Heart right ventricle (tissue), 16 donors: ENCODE data around the gene ERICH6. TPM values are rescaled to one million over a fixed set of nuclear protein-coding genes. Genes with fewer than 3 reads are reported as not detected.
A peak's percentile ranks its signal among the peaks of the same experiment; 100 is the strongest.

Experiments
- ATAC-seq, 8 donors: fragments of 200-7000 bp; cut with Tn5 transposase; one replicate each; pipeline ENCODE4 v1.9.1; 2020; ENCODE audit warnings: mild to moderate bottlenecking in 8 of 8, moderate library complexity in 8 of 8, moderate number of reproducible peaks in 1 of 8
- DNase-seq, 2 donors: peaks; one replicate each; pipeline ENCODE4 v3.0.0-alpha.2; 2020
- H3K27ac ChIP-seq, 10 donors: fragments of 200-600 bp; sonication (generic) in 2 of 10; one replicate each; pipeline versions ENCODE4 v1.5.0 to v1.8.0; 2020 to 2022; ENCODE audit warnings: mild to moderate bottlenecking in 3 of 10
- H3K27me3 ChIP-seq, 7 donors: fragments of 200-600 bp; one replicate each; pipeline ENCODE4 v1.8.0; 2021 to 2022; ENCODE audit warnings: mild to moderate bottlenecking in 2 of 7
- H3K36me3 ChIP-seq, 9 donors: fragments of 200-600 bp; sonication (generic) in 1 of 9; one replicate each; pipeline versions ENCODE4 v1.5.0 to v1.8.0; 2020 to 2022; ENCODE audit warnings: mild to moderate bottlenecking in 2 of 9
- H3K4me1 ChIP-seq, 9 donors: fragments of 200-600 bp; sonication (generic) in 1 of 9; one replicate each; pipeline versions ENCODE4 v1.5.0 to v1.8.0; 2020 to 2022; ENCODE audit warnings: mild to moderate bottlenecking in 4 of 9
- H3K4me3 ChIP-seq, 10 donors: fragments of 200-600 bp; sonication (generic) in 2 of 10; one replicate each; pipeline versions ENCODE4 v1.5.0 to v1.8.0; 2020 to 2022; ENCODE audit warnings: mild to moderate bottlenecking in 7 of 10, moderate library complexity in 2 of 10
- H3K9me3 ChIP-seq, 11 donors: fragments of 200-600 bp in 10 of 11; sonication (generic) in 2 of 11; one replicate each; pipeline versions ENCODE4 v1.5.0 to v1.8.0; 2013 to 2022; ENCODE audit warnings: mild to moderate bottlenecking in 2 of 11, control low read depth in 1 of 11, moderate library complexity in 1 of 11
- CTCF ChIP-seq, 9 donors: fragments of 200-600 bp; sonication (generic) in 2 of 9; IDR thresholded peaks; one replicate each; pipeline versions ENCODE4 v1.5.0 to v1.8.0; 2021 to 2022; ENCODE audit warnings: antibody characterized with exemption in 9 of 9, mild to moderate bottlenecking in 5 of 9, moderate library complexity in 1 of 9
- WGBS, 2 donors: extraction: QIAGEN DNeasy Blood & Tissue Kit; methylation state at CpG; one replicate each; pipeline ENCODE4 v1.1.7; 2013; ENCODE audit warnings: inconsistent platforms in 1 of 2; 5-methylcytosine and 5-hydroxymethylcytosine counted together
- intact Hi-C, 10 donors: fragments of 100-400 bp; cut with DNase I; formaldehyde crosslinking; loops; one replicate each; pipeline versions ENCODE4 v1.11.1 to v1.14.2; 2022
- polyA plus RNA-seq, 2 donors: library from polyadenylated mRNA; stranded (reverse); fragments of 200-250 nt; gene quantifications; one replicate each; pipeline ENCODE4 v1.2.3, GENCODE V29; 2013
- total RNA-seq, 10 donors: library from RNA; stranded (reverse); fragmentation: NEBNext Ultra II Directional in 3 of 10; extraction: Animal tissue kit (Norgen Biotek cat#: 25700) in 3 of 10; gene quantifications; one replicate each; pipeline versions ENCODE4 v1.2.1 to v1.2.4, GENCODE V29; 2021 to 2023
- donor health status: Arrhythmogenic right ventricular cardiomyopathy.
- donor health status: ischemic (EF 13 %, LVEDD 7.1; RV severe dilation, severe dysfunction).
- donor health status: healthy with polysubstance abuse.
- donor health status: DM: no; HTN: yes; CAD: no.
- donor health status: DM: no; HTN: no; CAD: no.
- donor health status: ischemic (EF 25% LVEDD 6.9; RV normal size, moderate dysfunction).
- donor health status: ischemic (EF 25% LVEDD 5.7; RV mildly dilated, moderate dysfunction).
- donor health status: healthy.
- donor health status: DM: yes; HTN: yes; CAD: no.
- donor health status: Ischemic cardiomyopathy.
- donor health status: ischemic (EF 35%, LVEDD 5.7; RV mildly dilated, moderate dysfunction).
- donor health status: nonischemic (EF 11% LVEDD 7.7; RV severe dilation, severe dysfunction).
- donor health status: DM: yes; HTN: yes; CAD: no.
- donor health status: PGD.
- donor health status: ischemic (EF 29% LVEDD 5.4; RV normal size, mild dysfunction).
- donor health status: nonischemic (EF 23%, LVEDD 6.1; RV moderate dilation, normal function).

ERICH6 gene
- total and polyA plus RNA-seq, 12 donors, result 0.20 to 0.56 TPM; not detected in 10

- ATAC-seq, result no peak
- peak overlapping the region in 1 of 10 donors; percentile 80 for H3K27ac ChIP-seq
- H3K27me3 ChIP-seq, result no peaks in the 10 kb centered on the region
- intact Hi-C loops, result no loop called here
- H3K4me1 ChIP-seq, result peaks cover 0 to 72% (median 49%) of the 10 kb centered on the region in 9 donors
- H3K9me3 ChIP-seq, result no peaks in the 10 kb centered on the region
- DNase-seq, result no peak
- no peak overlapping the region for H3K4me3 ChIP-seq
- 79 to 82% methylated on average over 7 of the region's 7 CpGs for WGBS, 2 donors
- peaks cover 0 to 22% (median 5%) of the 10 kb centered on the region in 9 donors for H3K36me3 ChIP-seq
- no peak for TF ChIP-seq CTCF (IDR thresholded peaks at IDR 0.05)
These were observed 35.6 kb upstream of the ERICH6 start for GRCh38 chr3:150739200-150739863.

- no peaks in the 10 kb centered on the region for H3K27me3 ChIP-seq
- H3K4me3 ChIP-seq, result no peak overlapping the region
- intact Hi-C loops, result no loop called here
- no peak for TF ChIP-seq CTCF (IDR thresholded peaks at IDR 0.05)
- H3K4me1 ChIP-seq, result peaks cover 0 to 72% (median 45%) of the 10 kb centered on the region in 9 donors
- H3K9me3 ChIP-seq, result no peaks in the 10 kb centered on the region
- H3K27ac ChIP-seq, result peak overlapping the region in 3 of 10 donors; percentile 6 to 80 (median 42)
- no peak for DNase-seq
- H3K36me3 ChIP-seq, result peaks cover 0 to 22% (median 5%) of the 10 kb centered on the region in 9 donors
- 36 to 39% methylated on average over 4 of the region's 4 CpGs for WGBS, 2 donors
- no peak for ATAC-seq
These were observed 35.0 kb upstream of the ERICH6 start for GRCh38 chr3:150738688-150739087.

- H3K4me1 ChIP-seq, result peaks cover 0 to 72% (median 48%) of the 10 kb centered on the region in 9 donors
- H3K27ac ChIP-seq, result peak overlapping the region in 3 of 10 donors; percentile 6 to 80 (median 42)
- ATAC-seq (peak in 2 of 8 donors; percentile 36 to 37), DNase-seq (no peak)
- no peaks in the 10 kb centered on the region for H3K9me3 ChIP-seq
- H3K27me3 ChIP-seq, result no peaks in the 10 kb centered on the region
- H3K36me3 ChIP-seq, result peaks cover 0 to 22% (median 5%) of the 10 kb centered on the region in 9 donors
- no peak overlapping the region for H3K4me3 ChIP-seq
- no peak for TF ChIP-seq CTCF (IDR thresholded peaks at IDR 0.05)
- 79 to 85% methylated on average over 2 of the region's 2 CpGs for WGBS, 2 donors
- intact Hi-C loops, result no loop called here
These were observed 34.4 kb upstream of the ERICH6 start for GRCh38 chr3:150737874-150738679.

GRCh38 chr3:150736903-150737832 lies 33.4 kb upstream of the ERICH6 start:
- no peak for DNase-seq
- ATAC-seq, result no peak
- TF ChIP-seq CTCF (IDR thresholded peaks at IDR 0.05), result no peak
- Histone ChIP-seq H3K36me3 (peaks cover 0 to 16% (median 3%) of the 10 kb centered on the region in 9 donors), H3K27me3 (no peaks in the 10 kb centered on the region), H3K4me1 (peaks cover 0 to 72% (median 48%) of the 10 kb centered on the region in 9 donors), H3K9me3 (no peaks in the 10 kb centered on the region), H3K4me3 (no peak overlapping the region), H3K27ac (peak overlapping the region in 1 of 10 donors; percentile 80)
- intact Hi-C loops, result no loop called here
- WGBS, 2 donors, result 63 to 76% methylated on average over 8 of the region's 8 CpGs
